Esophagus squamous epithelium (tissue), 4 donors: Measurements from ENCODE around the gene PRSS23.

Source experiments
- CTCF ChIP-seq, 6 experiments: fragments of 450-650 bp in 4 of 6; fragments of 200-600 bp in 2 of 6; sonication (generic) in 2 of 6; IDR thresholded peaks; one replicate each; pipeline ENCODE4 v1.5.1; 2016 to 2019; ENCODE audit warnings: antibody characterized with exemption in 6 of 6, mild to moderate bottlenecking in 4 of 6, moderate library complexity in 4 of 6
- POLR2A ChIP-seq, 4 donors: fragments of 450-650 bp; IDR thresholded peaks; one replicate each; pipeline ENCODE4 v1.6.1; 2017; ENCODE audit warnings: antibody characterized with exemption in 4 of 4, mild to moderate bottlenecking in 4 of 4, moderate library complexity in 3 of 4

DNA sequence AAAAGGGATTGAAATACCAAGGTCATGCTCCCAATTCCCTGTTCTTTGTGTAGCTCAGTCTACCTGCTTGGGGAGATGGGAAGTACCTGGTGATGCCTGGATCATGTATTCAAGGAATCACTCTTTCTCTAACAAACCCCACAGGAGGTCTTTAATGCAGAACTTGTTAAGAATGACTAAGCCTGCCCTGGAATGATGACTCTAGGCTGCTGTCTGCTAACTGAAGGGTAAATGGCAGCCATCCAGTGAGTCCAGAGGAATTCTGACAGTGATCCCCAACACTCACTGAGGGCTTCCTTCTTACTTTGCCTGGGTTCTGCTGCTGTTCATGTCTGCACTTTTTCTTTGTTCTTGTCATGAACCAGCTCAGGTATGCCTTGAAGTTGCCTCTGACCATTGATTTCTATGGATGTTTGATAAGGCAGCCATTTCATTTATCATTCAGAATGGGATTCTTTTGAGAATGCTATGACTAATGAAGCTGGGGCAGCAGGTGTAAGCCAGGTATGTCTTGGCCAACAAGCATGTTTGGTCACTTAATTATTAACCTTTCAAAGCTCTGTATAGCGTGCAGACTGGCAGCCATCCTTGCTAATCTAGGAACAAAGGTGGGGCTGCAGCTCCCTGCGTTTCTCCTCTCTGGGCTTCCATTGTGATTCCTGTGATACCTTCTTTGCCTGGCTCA lies 11.4 kb downstream of the PRSS23 start:
- no peak for TF ChIP-seq CTCF (IDR thresholded peaks at IDR 0.05)
- no peak for TF ChIP-seq POLR2A (IDR thresholded peaks at IDR 0.05)
